Hepatocyte (in vitro differentiated cells): Measurements from ENCODE around the gene VGLL2. TPM values are rescaled to one million over a fixed set of nuclear protein-coding genes. Genes with fewer than 3 reads are reported as not detected.

ENCODE experiments used
- DNase-seq: peaks from one replicate; pipeline ENCODE4 v3.0.0-alpha.2; 2016; ENCODE audit warnings: low spot score
- H2AFZ ChIP-seq: fragments of 200-600 bp; sonication (generic); 2 replicates; pipeline ENCODE4 v1.6.0; 2016; ENCODE audit warnings: antibody characterized with exemption, mild to moderate bottlenecking
- H3K27ac ChIP-seq: fragments of 200-600 bp; sonication (generic); 2 replicates; pipeline ENCODE4 v1.5.1; 2016; ENCODE audit warnings: mild to moderate bottlenecking
- H3K27me3 ChIP-seq: fragments of 200-600 bp; sonication (generic); 2 replicates; pipeline ENCODE4 v1.6.1; 2016
- H3K36me3 ChIP-seq: fragments of 200-600 bp; sonication (generic); replicated peaks from 2 replicates; pipeline ENCODE4 v1.5.1; 2016; ENCODE audit warnings: low read depth; ENCODE audit not compliant: insufficient read depth
- H3K4me1 ChIP-seq: fragments of 200-600 bp; sonication (generic); 2 replicates; pipeline ENCODE4 v1.5.1; 2016; ENCODE audit warnings: mild to moderate bottlenecking, moderate library complexity; ENCODE audit not compliant: insufficient read depth
- H3K4me2 ChIP-seq: fragments of 200-600 bp; sonication (generic); 2 replicates; pipeline ENCODE4 v1.6.0; 2016
- H3K4me3 ChIP-seq: fragments of 200-600 bp; sonication (generic); 2 replicates; pipeline ENCODE4 v1.5.1; 2016; ENCODE audit warnings: mild to moderate bottlenecking
- H3K79me2 ChIP-seq: fragments of 200-600 bp; sonication (generic); 2 replicates; pipeline ENCODE4 v1.6.0; 2017; ENCODE audit warnings: mild to moderate bottlenecking
- H3K9me2 ChIP-seq: fragments of 200-600 bp; sonication (generic); replicated peaks from 2 replicates; pipeline ENCODE4 v1.6.0; 2017; ENCODE audit warnings: mild to moderate bottlenecking; ENCODE audit not compliant: insufficient read depth
- H3K9me3 ChIP-seq: fragments of 200-600 bp; sonication (generic); 2 replicates; pipeline ENCODE4 v1.5.1; 2016; ENCODE audit warnings: low read depth, mild to moderate bottlenecking
- H4K20me1 ChIP-seq: fragments of 200-600 bp; sonication (generic); 2 replicates; pipeline ENCODE4 v1.6.0; 2016; ENCODE audit warnings: mild to moderate bottlenecking; ENCODE audit not compliant: insufficient read depth, poor library complexity, severe bottlenecking
- EZH2 ChIP-seq: fragments of 200-600 bp; sonication (generic); IDR thresholded peaks from 2 replicates; pipeline ENCODE4 v1.6.1; 2016; ENCODE audit warnings: antibody characterized with exemption, mild to moderate bottlenecking, borderline replicate concordance
- EZH2phosphoT487 ChIP-seq: fragments of 200-600 bp; sonication (generic); IDR thresholded peaks from one replicate; pipeline ENCODE4 v1.6.1; 2018; ENCODE audit warnings: antibody characterized with exemption, mild to moderate bottlenecking, low read depth, moderate library complexity; ENCODE audit not compliant: unreplicated experiment, severe bottlenecking
- WGBS: methylation state at CpG from one replicate; pipeline ENCODE4 v1.1.6; 2016; ENCODE audit warnings: low lambda C conversion rate; ENCODE audit errors: missing lambda C conversion rate; 5-methylcytosine and 5-hydroxymethylcytosine counted together
- polyA plus RNA-seq: library from polyadenylated mRNA; unstranded; fragments of >200 nt; fragmentation: Nextera tagmentation; extraction: Ambion mirVana; gene quantifications from 2 replicates; pipeline ENCODE4 v1.2.1, GENCODE V29; 2016
- small RNA-seq: library from RNA; depleted of rRNA; stranded (forward); fragments of <200 nt; gene quantifications from one replicate; pipeline ENCODE3, GENCODE V24; 2014
- total RNA-seq: library from RNA; depleted of rRNA; stranded (reverse); fragments of >200 nt; gene quantifications from 2 replicates; pipeline ENCODE4 v1.2.3, GENCODE V29; 2014
- TF ChIP-seq, protein P1 (sequence below): fragments of 200-600 bp; sonication (generic); IDR thresholded peaks from 2 replicates; pipeline ENCODE4 v1.5.1; 2016; ENCODE audit warnings: antibody characterized with exemption, mild to moderate bottlenecking; ENCODE audit not compliant: poor library complexity

VGLL2 gene
- total and polyA plus RNA-seq, 2 experiments from 2014 or later: not detected

DNA sequence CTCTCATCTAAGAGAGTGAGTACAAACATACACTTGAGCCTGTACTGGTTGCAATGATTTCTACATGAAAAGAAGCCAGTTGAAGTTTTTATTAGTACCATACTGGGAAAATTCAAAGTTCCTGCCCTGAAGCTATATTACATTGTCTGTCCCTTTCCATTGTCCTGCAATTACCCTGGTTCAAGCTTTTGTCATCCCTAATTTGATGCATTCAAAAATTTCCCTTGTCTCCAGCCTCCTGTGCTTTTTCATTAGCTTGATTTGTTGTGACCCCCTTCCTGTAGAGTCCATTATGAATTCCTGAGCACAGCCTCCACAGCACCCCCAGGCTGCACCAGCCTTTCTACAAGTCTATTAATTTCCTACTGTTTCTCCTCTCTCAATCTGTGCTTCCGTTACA is 46.4 kb downstream of the VGLL2 start:
- Histone ChIP-seq H3K27me3 (no peaks in the 10 kb centered on the region), H2AFZ (no peak overlapping the region), H3K4me3 (no peak overlapping the region), H3K9me3 (no peaks in the 10 kb centered on the region), H3K4me1 (peaks cover 4% of the 10 kb centered on the region), H3K36me3 (no peaks in the 10 kb centered on the region), H3K4me2 (no peak overlapping the region), H3K9me2 (no peaks in the 10 kb centered on the region), H3K27ac (no peak overlapping the region), H3K79me2 (no peaks in the 10 kb centered on the region), H4K20me1 (no peaks in the 10 kb centered on the region)
- 94% methylated on average over 1 of the region's 1 CpG for WGBS
- TF ChIP-seq EZH2phosphoT487: no peak
- TF ChIP-seq, protein P1, sequence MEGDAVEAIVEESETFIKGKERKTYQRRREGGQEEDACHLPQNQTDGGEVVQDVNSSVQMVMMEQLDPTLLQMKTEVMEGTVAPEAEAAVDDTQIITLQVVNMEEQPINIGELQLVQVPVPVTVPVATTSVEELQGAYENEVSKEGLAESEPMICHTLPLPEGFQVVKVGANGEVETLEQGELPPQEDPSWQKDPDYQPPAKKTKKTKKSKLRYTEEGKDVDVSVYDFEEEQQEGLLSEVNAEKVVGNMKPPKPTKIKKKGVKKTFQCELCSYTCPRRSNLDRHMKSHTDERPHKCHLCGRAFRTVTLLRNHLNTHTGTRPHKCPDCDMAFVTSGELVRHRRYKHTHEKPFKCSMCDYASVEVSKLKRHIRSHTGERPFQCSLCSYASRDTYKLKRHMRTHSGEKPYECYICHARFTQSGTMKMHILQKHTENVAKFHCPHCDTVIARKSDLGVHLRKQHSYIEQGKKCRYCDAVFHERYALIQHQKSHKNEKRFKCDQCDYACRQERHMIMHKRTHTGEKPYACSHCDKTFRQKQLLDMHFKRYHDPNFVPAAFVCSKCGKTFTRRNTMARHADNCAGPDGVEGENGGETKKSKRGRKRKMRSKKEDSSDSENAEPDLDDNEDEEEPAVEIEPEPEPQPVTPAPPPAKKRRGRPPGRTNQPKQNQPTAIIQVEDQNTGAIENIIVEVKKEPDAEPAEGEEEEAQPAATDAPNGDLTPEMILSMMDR: no peak
- TF ChIP-seq EZH2: no peak
- no peak for DNase-seq

DNA sequence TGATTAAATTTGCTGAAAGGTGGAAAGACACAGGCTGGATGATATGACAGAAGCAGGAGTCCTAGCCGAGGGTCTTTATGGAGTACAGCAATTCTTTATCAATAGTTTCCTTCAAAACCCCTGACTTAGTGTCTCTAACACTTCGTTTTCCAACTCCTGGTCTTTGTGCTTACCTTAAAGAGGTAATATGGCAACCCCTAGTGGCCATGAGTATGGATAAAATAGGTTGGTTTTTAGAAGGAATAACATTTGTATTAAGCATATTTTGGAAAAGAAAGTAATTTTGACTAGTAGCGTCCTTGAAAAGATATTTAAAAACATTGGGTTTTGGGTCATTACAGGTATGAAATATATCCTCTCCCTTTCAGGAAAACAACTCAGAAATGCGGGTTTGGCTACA is 51.9 kb downstream of the VGLL2 start:
- H3K79me2 ChIP-seq: no peaks in the 10 kb centered on the region
- H3K4me3 ChIP-seq: no peak overlapping the region
- no peaks in the 10 kb centered on the region for H4K20me1 ChIP-seq
- no peaks in the 10 kb centered on the region for H3K27me3 ChIP-seq
- DNase-seq: peak; percentile 49
- no peak overlapping the region for H2AFZ ChIP-seq
- TF ChIP-seq, protein P1: peak; percentile 60
- no peak for TF ChIP-seq EZH2phosphoT487
- TF ChIP-seq EZH2: no peak
- no peak overlapping the region for H3K4me2 ChIP-seq
- no peak overlapping the region for H3K27ac ChIP-seq
- H3K9me3 ChIP-seq: no peaks in the 10 kb centered on the region
- no peaks in the 10 kb centered on the region for H3K36me3 ChIP-seq
- no peaks in the 10 kb centered on the region for H3K9me2 ChIP-seq
- no peaks in the 10 kb centered on the region for H3K4me1 ChIP-seq
- WGBS: 40% methylated on average over 4 of the region's 4 CpGs

Small RNA genes lying within 50 kb of the gene (small RNA-seq; reads per million reads assigned to genes)
- not detected for gene RN7SKP18

Other genes starting within 250 kb of the VGLL2 start
- gene ROS1, start 160.4 kb downstream of the VGLL2 start, total RNA-seq: 2.2 and 2.7 TPM in 2 replicates
- gene ROS1, start 160.4 kb downstream of the VGLL2 start, polyA plus RNA-seq: 0.30 and 0.33 TPM in 2 replicates
- 23.8 and 40.1 TPM in 2 replicates for gene DCBLD1, start 217.1 kb downstream of the VGLL2 start, total RNA-seq
- 12.8 and 18.9 TPM in 2 replicates for gene DCBLD1, start 217.1 kb downstream of the VGLL2 start, polyA plus RNA-seq